Loucy (cell line): ENCODE measurements around the gene JAZF1.

Source experiments
- H2AFZ ChIP-seq: fragments of 200-600 bp; sonication (generic); 2 replicates; pipeline ENCODE4 v1.6.0; 2016; ENCODE audit warnings: antibody characterized with exemption, mild to moderate bottlenecking, low read length, moderate library complexity
- H3F3A ChIP-seq: fragments of 200-600 bp; 2 replicates; pipeline ENCODE4 v1.6.0; 2016; ENCODE audit warnings: antibody characterized with exemption, low read depth, mild to moderate bottlenecking
- H3K27me3 ChIP-seq: fragments of 200-600 bp; sonication (generic); 2 replicates; pipeline ENCODE4 v1.6.1; 2014; ENCODE audit warnings: low read length, mild to moderate bottlenecking; ENCODE audit not compliant: insufficient read depth, poor library complexity, severe bottlenecking
- H3K36me3 ChIP-seq: fragments of 200-600 bp; sonication (generic); 2 replicates; pipeline ENCODE4 v1.6.1; 2016; ENCODE audit warnings: low read length; ENCODE audit not compliant: insufficient read depth
- H3K4me1 ChIP-seq: fragments of 200-600 bp; sonication (generic); 2 replicates; pipeline ENCODE4 v1.5.1; 2014; ENCODE audit warnings: low read length, mild to moderate bottlenecking; ENCODE audit not compliant: insufficient read depth, poor library complexity, severe bottlenecking
- H3K4me2 ChIP-seq: fragments of 200-600 bp; sonication (generic); 2 replicates; pipeline ENCODE4 v1.6.0; 2014; ENCODE audit warnings: antibody characterized with exemption, low read length, low read depth, mild to moderate bottlenecking; ENCODE audit not compliant: poor library complexity, severe bottlenecking
- H3K4me3 ChIP-seq: fragments of 200-600 bp; sonication (generic); 2 replicates; pipeline ENCODE4 v1.5.1; 2014; ENCODE audit warnings: low read length, mild to moderate bottlenecking, mixed read lengths; ENCODE audit not compliant: poor library complexity, severe bottlenecking
- H3K79me2 ChIP-seq: fragments of 200-600 bp; sonication (generic); 2 replicates; pipeline ENCODE4 v1.6.1; 2014; ENCODE audit warnings: low read length; ENCODE audit not compliant: insufficient read depth
- H3K9ac ChIP-seq: fragments of 200-600 bp; sonication (generic); 2 replicates; pipeline ENCODE4 v1.6.0; 2014; ENCODE audit warnings: mild to moderate bottlenecking, low read depth, low read length, moderate library complexity; ENCODE audit not compliant: poor library complexity, severe bottlenecking
- H3K9me2 ChIP-seq: fragments of 200-600 bp; sonication (generic); replicated peaks from 2 replicates; pipeline ENCODE4 v1.6.1; 2016; ENCODE audit warnings: low read depth, low read length, mixed read lengths
- H3K9me3 ChIP-seq: fragments of 200-600 bp; sonication (generic); 2 replicates; pipeline ENCODE4 v1.6.1; 2014; ENCODE audit warnings: mild to moderate bottlenecking, antibody characterized with exemption, low read length, low read depth; ENCODE audit not compliant: insufficient read depth
- H4K20me1 ChIP-seq: fragments of 200-600 bp; sonication (generic); 2 replicates; pipeline ENCODE4 v1.6.0; 2014; ENCODE audit warnings: antibody characterized with exemption, low read length, mild to moderate bottlenecking; ENCODE audit not compliant: insufficient read depth, poor library complexity, severe bottlenecking
- EZH2phosphoT487 ChIP-seq: fragments of 200-600 bp; IDR thresholded peaks from 2 replicates; pipeline ENCODE4 v1.6.1; 2018; ENCODE audit warnings: antibody characterized with exemption, mild to moderate bottlenecking, moderate library complexity, borderline replicate concordance
- TF ChIP-seq, protein P1 (sequence below): fragments of 200-600 bp; sonication (generic); conservative IDR thresholded peaks from 2 replicates; pipeline ENCODE4 v1.5.1; 2014; ENCODE audit warnings: mild to moderate bottlenecking, antibody characterized with exemption, low read length

The JAZF1 gene

DNA sequence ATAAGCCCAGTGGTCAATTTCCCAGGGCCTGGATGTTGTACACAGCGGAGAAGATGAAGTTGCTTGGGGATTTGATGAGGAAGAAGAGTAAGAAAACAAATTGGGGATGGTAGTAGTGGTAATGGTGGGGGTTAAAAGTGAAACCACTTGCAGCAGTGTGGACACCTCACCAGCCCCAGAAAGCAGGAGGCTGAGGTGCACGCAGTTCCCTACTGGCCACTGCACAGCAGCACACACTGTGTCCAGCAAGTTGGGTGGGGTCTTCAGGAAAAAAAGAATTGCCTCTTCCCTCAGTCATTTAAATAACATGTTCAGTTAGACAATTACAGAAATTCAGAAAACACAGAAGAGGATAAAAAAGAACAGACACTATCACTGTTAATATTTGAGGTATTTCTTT, 344.1 kb downstream of the JAZF1 start:
- no peaks in the 10 kb centered on the region for H3K9me2 ChIP-seq
- H3K9me3 ChIP-seq, result no peaks in the 10 kb centered on the region
- no peaks in the 10 kb centered on the region for H4K20me1 ChIP-seq
- no peaks in the 10 kb centered on the region for H3K79me2 ChIP-seq
- no peaks in the 10 kb centered on the region for H3K27me3 ChIP-seq
- H3K4me2 ChIP-seq, result no peak overlapping the region
- H3F3A ChIP-seq, result no peaks in the 10 kb centered on the region
- TF ChIP-seq, protein P1, sequence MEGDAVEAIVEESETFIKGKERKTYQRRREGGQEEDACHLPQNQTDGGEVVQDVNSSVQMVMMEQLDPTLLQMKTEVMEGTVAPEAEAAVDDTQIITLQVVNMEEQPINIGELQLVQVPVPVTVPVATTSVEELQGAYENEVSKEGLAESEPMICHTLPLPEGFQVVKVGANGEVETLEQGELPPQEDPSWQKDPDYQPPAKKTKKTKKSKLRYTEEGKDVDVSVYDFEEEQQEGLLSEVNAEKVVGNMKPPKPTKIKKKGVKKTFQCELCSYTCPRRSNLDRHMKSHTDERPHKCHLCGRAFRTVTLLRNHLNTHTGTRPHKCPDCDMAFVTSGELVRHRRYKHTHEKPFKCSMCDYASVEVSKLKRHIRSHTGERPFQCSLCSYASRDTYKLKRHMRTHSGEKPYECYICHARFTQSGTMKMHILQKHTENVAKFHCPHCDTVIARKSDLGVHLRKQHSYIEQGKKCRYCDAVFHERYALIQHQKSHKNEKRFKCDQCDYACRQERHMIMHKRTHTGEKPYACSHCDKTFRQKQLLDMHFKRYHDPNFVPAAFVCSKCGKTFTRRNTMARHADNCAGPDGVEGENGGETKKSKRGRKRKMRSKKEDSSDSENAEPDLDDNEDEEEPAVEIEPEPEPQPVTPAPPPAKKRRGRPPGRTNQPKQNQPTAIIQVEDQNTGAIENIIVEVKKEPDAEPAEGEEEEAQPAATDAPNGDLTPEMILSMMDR, result no peak
- no peak for TF ChIP-seq EZH2phosphoT487
- no peak overlapping the region for H3K4me3 ChIP-seq
- H3K4me1 ChIP-seq, result peaks cover 12% of the 10 kb centered on the region
- H3K9ac ChIP-seq, result no peak overlapping the region
- H2AFZ ChIP-seq, result no peak overlapping the region
- peaks cover 22% of the 10 kb centered on the region; the same call in 1 of the 2 replicates for H3K36me3 ChIP-seq

DNA sequence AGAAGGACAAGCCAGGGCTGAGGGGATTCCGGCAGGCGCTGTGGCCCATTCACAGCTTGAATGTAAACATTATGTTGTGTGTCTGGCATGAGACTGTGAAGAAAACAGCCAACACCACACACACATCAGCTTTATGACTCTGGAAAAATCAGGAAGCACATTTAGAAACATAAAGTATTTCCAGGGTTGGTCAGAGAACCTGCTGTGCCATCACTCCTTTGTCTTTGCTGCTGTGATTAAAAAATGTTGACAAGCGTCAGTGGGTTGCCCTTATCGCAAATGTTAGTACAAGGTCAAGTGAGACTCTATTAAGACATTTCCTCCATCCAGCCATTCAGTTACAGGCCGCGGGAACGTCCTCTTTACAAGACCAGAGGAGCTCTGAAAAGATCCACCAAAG, 345.2 kb downstream of the JAZF1 start:
- no peak for TF ChIP-seq EZH2phosphoT487
- TF ChIP-seq, protein P1, result no peak
- H3K4me3 ChIP-seq, result no peak overlapping the region
- no peaks in the 10 kb centered on the region for H3K9me3 ChIP-seq

DNA sequence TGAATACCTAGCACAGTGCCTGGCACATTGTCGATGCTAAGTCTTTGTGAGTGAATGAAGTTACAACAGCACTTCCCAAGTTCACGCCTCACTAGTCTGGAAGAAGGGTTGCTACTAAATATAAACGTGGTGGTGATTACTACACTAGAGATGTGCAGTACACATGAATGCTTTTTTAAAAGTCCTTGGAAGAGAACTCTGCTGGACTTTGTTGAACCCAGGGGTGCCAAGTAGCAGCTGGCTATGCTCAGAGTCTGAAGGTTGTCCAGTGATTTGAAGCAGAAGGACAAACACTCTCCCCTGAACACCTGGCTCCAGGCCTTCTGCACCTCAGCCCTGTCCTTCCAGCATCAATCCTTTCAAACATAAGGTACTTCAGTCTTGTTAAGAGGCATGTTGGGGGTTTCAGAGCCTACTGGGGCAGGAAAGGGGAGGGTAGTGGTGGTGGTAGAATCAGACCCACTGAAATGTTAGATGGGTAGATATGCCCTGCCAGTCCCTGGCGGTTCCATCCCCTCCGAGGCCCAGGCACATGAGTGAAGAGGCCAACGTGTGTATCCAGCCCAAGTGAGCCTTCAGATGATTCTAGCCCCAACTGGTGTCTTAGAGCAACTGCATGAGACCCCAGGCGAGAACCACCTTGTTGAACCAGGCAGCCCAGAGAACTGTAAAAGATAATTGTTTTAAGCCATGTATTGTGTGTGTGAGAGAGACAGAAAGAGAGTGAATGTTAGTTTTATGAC, 346.2 kb downstream of the JAZF1 start:
- Histone ChIP-seq H3K36me3 (peaks cover 40% of the 10 kb centered on the region; the same call in 1 of the 2 replicates), H3K4me2 (no peak overlapping the region), H2AFZ (no peak overlapping the region), H3K9me3 (no peaks in the 10 kb centered on the region), H3K9me2 (no peaks in the 10 kb centered on the region), H4K20me1 (no peaks in the 10 kb centered on the region), H3K4me3 (no peak overlapping the region), H3F3A (no peaks in the 10 kb centered on the region), H3K79me2 (no peaks in the 10 kb centered on the region), H3K9ac (no peak overlapping the region), H3K27me3 (no peaks in the 10 kb centered on the region), H3K4me1 (peaks cover 3% of the 10 kb centered on the region)
- TF ChIP-seq EZH2phosphoT487, result no peak
- TF ChIP-seq, protein P1, result no peak

More for the DNA sequence above, 345.2 kb downstream of the JAZF1 start:
- Histone ChIP-seq H3F3A (no peaks in the 10 kb centered on the region), H3K79me2 (no peaks in the 10 kb centered on the region), H3K9me2 (no peaks in the 10 kb centered on the region), H3K4me1 (peaks cover 9% of the 10 kb centered on the region), H3K36me3 (peaks cover 31% of the 10 kb centered on the region; the same call in 1 of the 2 replicates), H3K9ac (no peak overlapping the region), H3K27me3 (no peaks in the 10 kb centered on the region), H3K4me2 (no peak overlapping the region), H4K20me1 (no peaks in the 10 kb centered on the region), H2AFZ (no peak overlapping the region)
